ENCODE data around the gene XRCC3. TPM values are rescaled to one million over a fixed set of nuclear protein-coding genes. Genes with fewer than 3 reads are reported as not detected.

Gene XRCC3
- total RNA-seq, 1 donor from 2014 or later, result 9.8 TPM

Small RNA genes within 50 kb of the gene (small RNA-seq; reads per million reads assigned to genes)
- gene RF00019, result not detected

Other genes starting within 250 kb of the XRCC3 start
- gene CKB, start 192.6 kb downstream of the XRCC3 start, total RNA-seq, result 260 TPM
- 4.9 TPM for gene TRMT61A, start 186.3 kb downstream of the XRCC3 start, total RNA-seq
- gene BAG5, start 152.8 kb downstream of the XRCC3 start, total RNA-seq, result 51.4 TPM
- gene COA8, start 152.5 kb downstream of the XRCC3 start, total RNA-seq, result 38.3 TPM
- 322 TPM for gene KLC1, start 86.2 kb downstream of the XRCC3 start, total RNA-seq
- gene ZFYVE21, start 359 bp upstream of the XRCC3 start, total RNA-seq, result 40.4 TPM
- gene PPP1R13B, start 132.1 kb upstream of the XRCC3 start, total RNA-seq, result 11.8 TPM
- 6.5 TPM for gene TDRD9, start 213.0 kb upstream of the XRCC3 start, total RNA-seq
- gene RD3L, start 227.1 kb upstream of the XRCC3 start, total RNA-seq, result not detected